H9 (cell line): ENCODE measurements around the gene DGKB. TPM values are rescaled to one million over a fixed set of nuclear protein-coding genes. Genes with fewer than 3 reads are reported as not detected.

Source experiments
- DNase-seq: peaks from one replicate; pipeline ENCODE4 v3.0.0-alpha.2; 2017
- H2AFZ ChIP-seq: one replicate; pipeline ENCODE4 v1.6.1; 2013; ENCODE audit warnings: mild to moderate bottlenecking, low read length, control low read depth, moderate library complexity
- H2AK5ac ChIP-seq: 2 replicates; pipeline ENCODE4 v1.6.1; 2013; ENCODE audit warnings: low read length, control low read depth, mixed read lengths; ENCODE audit not compliant: insufficient read length
- H2BK120ac ChIP-seq: one replicate; pipeline ENCODE4 v1.6.1; 2013; ENCODE audit warnings: low read depth, mild to moderate bottlenecking, low read length, control low read depth, inconsistent platforms; ENCODE audit not compliant: poor library complexity, severe bottlenecking
- H2BK12ac ChIP-seq: 2 replicates; pipeline ENCODE4 v1.6.1; 2013; ENCODE audit warnings: low read length, control low read depth, mixed read lengths, low read depth; ENCODE audit not compliant: insufficient read length
- H2BK15ac ChIP-seq: 2 replicates; pipeline ENCODE4 v1.6.1; 2013; ENCODE audit warnings: low read depth, low read length, control low read depth
- H2BK20ac ChIP-seq: one replicate; pipeline ENCODE4 v1.6.1; 2013; ENCODE audit warnings: low read depth, mild to moderate bottlenecking, low read length, control low read depth, inconsistent platforms; ENCODE audit not compliant: poor library complexity, severe bottlenecking
- H2BK5ac ChIP-seq: 2 replicates; pipeline ENCODE4 v1.6.1; 2013; ENCODE audit warnings: low read length, control low read depth, mixed read lengths; ENCODE audit not compliant: insufficient read length
- H3K14ac ChIP-seq: 2 replicates; pipeline ENCODE4 v1.6.1; 2013; ENCODE audit warnings: low read length, control low read depth; ENCODE audit not compliant: insufficient read depth
- H3K18ac ChIP-seq: 2 replicates; pipeline ENCODE4 v1.6.1; 2013; ENCODE audit warnings: low read depth, mild to moderate bottlenecking, mixed read lengths, low read length, control low read depth; ENCODE audit not compliant: insufficient read length
- H3K23ac ChIP-seq: 2 replicates; pipeline ENCODE4 v1.6.1; 2013; ENCODE audit warnings: low read length, control low read depth, mixed read lengths, low read depth; ENCODE audit not compliant: insufficient read length
- H3K23me2 ChIP-seq: 2 replicates; pipeline ENCODE4 v1.6.1; 2013; ENCODE audit warnings: low read depth, mild to moderate bottlenecking, mixed read lengths, low read length, control low read depth; ENCODE audit not compliant: insufficient read length, poor library complexity, severe bottlenecking
- H3K27ac ChIP-seq: 2 replicates; pipeline ENCODE4 v1.5.1; 2013; ENCODE audit warnings: low read length, control low read depth, mixed read lengths, low read depth; ENCODE audit not compliant: insufficient read length
- H3K27me3 ChIP-seq: 2 replicates; pipeline ENCODE4 v1.6.1; 2013; ENCODE audit warnings: low read length, control low read depth, inconsistent platforms; ENCODE audit not compliant: insufficient read depth
- H3K4ac ChIP-seq: 2 replicates; pipeline ENCODE4 v1.6.1; 2013; ENCODE audit warnings: low read depth, mild to moderate bottlenecking, control low read depth, inconsistent platforms, low read length, moderate library complexity
- H3K4me1 ChIP-seq: 2 replicates; pipeline ENCODE4 v1.6.1; 2013; ENCODE audit warnings: low read length, control low read depth, inconsistent platforms; ENCODE audit not compliant: insufficient read depth
- H3K4me2 ChIP-seq: 2 replicates; pipeline ENCODE4 v1.6.1; 2013; ENCODE audit warnings: low read length, control low read depth, mixed read lengths; ENCODE audit not compliant: insufficient read length, insufficient read depth
- H3K56ac ChIP-seq: 2 replicates; pipeline ENCODE4 v1.6.1; 2013; ENCODE audit warnings: low read depth, mild to moderate bottlenecking, mixed read lengths, low read length, control low read depth; ENCODE audit not compliant: insufficient read length
- H3K79me1 ChIP-seq: 2 replicates; pipeline ENCODE4 v1.6.1; 2013; ENCODE audit warnings: low read depth, mild to moderate bottlenecking, moderate library complexity, low read length, control low read depth, inconsistent platforms; ENCODE audit not compliant: insufficient read depth, poor library complexity, severe bottlenecking
- H3K79me2 ChIP-seq: 2 replicates; pipeline ENCODE4 v1.6.1; 2013; ENCODE audit warnings: low read length, control low read depth, inconsistent platforms; ENCODE audit not compliant: insufficient read depth
- H3K9ac ChIP-seq: 2 replicates; pipeline ENCODE4 v1.6.1; 2013; ENCODE audit warnings: low read length, control low read depth, mixed read lengths; ENCODE audit not compliant: insufficient read length; ENCODE audit errors: extremely low read depth
- H3K9me3 ChIP-seq: one replicate; pipeline ENCODE4 v1.6.1; 2013; ENCODE audit warnings: low read depth, low read length, inconsistent platforms; ENCODE audit not compliant: control insufficient read depth
- H3T11ph ChIP-seq: one replicate; pipeline ENCODE4 v1.6.1; 2013; ENCODE audit warnings: mild to moderate bottlenecking, low read length, control low read depth, inconsistent platforms
- H4K20me1 ChIP-seq: one replicate; pipeline ENCODE4 v1.6.1; 2013; ENCODE audit not compliant: control insufficient read depth, insufficient read length, insufficient read depth
- H4K5ac ChIP-seq: 2 replicates; pipeline ENCODE4 v1.6.1; 2013; ENCODE audit warnings: low read depth, mild to moderate bottlenecking, mixed read lengths, low read length, control low read depth; ENCODE audit not compliant: insufficient read length
- H4K8ac ChIP-seq: replicated peaks from 2 replicates; pipeline ENCODE4 v1.6.1; 2013; ENCODE audit warnings: low read length, control low read depth, mixed read lengths, low read depth; ENCODE audit not compliant: insufficient read length
- H4K91ac ChIP-seq: 2 replicates; pipeline ENCODE4 v1.6.1; 2013; ENCODE audit warnings: low read depth, mild to moderate bottlenecking, moderate library complexity, mixed read lengths, low read length, control low read depth; ENCODE audit not compliant: insufficient read length
- H3K27ac Mint-ChIP-seq, 3 experiments: 2 replicates in 2 of 3; 3 replicates in 1 of 3; pipeline ENCODE4 v1.8.0; 2020 to 2021; ENCODE audit warnings: mixed read lengths in 3 of 3, mild to moderate bottlenecking in 1 of 3, moderate library complexity in 1 of 3
- H3K27me3 Mint-ChIP-seq: 2 replicates; pipeline ENCODE4 v1.8.0; 2021; ENCODE audit warnings: low read depth, mild to moderate bottlenecking, moderate library complexity, mixed read lengths
- H3K36me3 Mint-ChIP-seq, 3 experiments: 2 replicates in 2 of 3; 3 replicates in 1 of 3; pipeline ENCODE4 v1.8.0; 2020 to 2021; ENCODE audit warnings: low read depth in 3 of 3, mixed read lengths in 3 of 3; ENCODE audit not compliant: insufficient read depth in 1 of 3
- H3K4me1 Mint-ChIP-seq, 2 experiments: 2 replicates each; pipeline ENCODE4 v1.8.0; 2020; ENCODE audit warnings: mixed read lengths in 2 of 2
- H3K4me3 Mint-ChIP-seq, 2 experiments: 2 replicates in 1 of 2; 3 replicates in 1 of 2; pipeline ENCODE4 v1.8.0; 2020 to 2021; ENCODE audit warnings: mild to moderate bottlenecking in 2 of 2, mixed read lengths in 2 of 2, moderate library complexity in 1 of 2
- H3K9me3 Mint-ChIP-seq, 2 experiments: 2 replicates in 1 of 2; 3 replicates in 1 of 2; pipeline ENCODE4 v1.8.0; 2020; ENCODE audit warnings: mild to moderate bottlenecking in 2 of 2, mixed read lengths in 2 of 2, moderate library complexity in 1 of 2
- WGBS: extraction: QIAGEN DNeasy Blood & Tissue Kit; methylation state at CpG from one replicate; pipeline ENCODE4 v1.1.7; 2013; ENCODE audit warnings: missing lambda C conversion rate, low lambda C conversion rate, mixed read lengths; ENCODE audit not compliant: insufficient read length; ENCODE audit errors: extremely low coverage; 5-methylcytosine and 5-hydroxymethylcytosine counted together
- total RNA-seq: library from RNA; stranded (reverse); gene quantifications from 2 replicates; pipeline ENCODE4 v1.2.1, GENCODE V29; 2021
- TF ChIP-seq, protein P1 (sequence below): fragments of 200-600 bp; sonication (generic); conservative IDR thresholded peaks from 3 replicates; pipeline ENCODE4 v1.8.0; 2021; ENCODE audit warnings: antibody characterized with exemption, mild to moderate bottlenecking

DGKB gene
- total RNA-seq, 1 experiment from 2014 or later, result 0.26 TPM

DNA sequence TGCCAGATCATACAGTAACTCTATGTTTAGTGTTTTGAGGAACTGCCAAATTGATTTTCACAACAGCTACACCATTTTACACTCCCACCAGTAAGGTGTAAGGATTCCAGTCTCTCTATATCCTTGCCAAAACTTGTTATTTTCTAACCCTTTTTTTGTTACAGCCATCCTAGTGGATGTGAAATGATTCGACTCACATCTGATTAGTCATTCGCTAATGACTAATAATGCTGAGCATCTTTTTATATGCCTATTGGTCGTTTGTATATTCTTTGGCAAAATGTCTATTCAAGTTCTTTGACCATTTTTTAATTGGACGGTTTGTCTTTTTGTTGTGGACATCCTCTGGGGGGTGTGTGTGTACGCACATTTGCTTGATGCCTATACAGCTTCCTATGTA is 142.8 kb downstream of the DGKB start:
- no peak overlapping the region for H4K91ac ChIP-seq
- no peak overlapping the region for H3K27ac Mint-ChIP-seq

More for the DNA sequence above, 142.8 kb downstream of the DGKB start:
- Histone ChIP-seq H4K5ac (no peak overlapping the region), H3K56ac (no peak overlapping the region), H2BK12ac (no peak overlapping the region), H2AK5ac (no peak overlapping the region), H3K23me2 (no peaks in the 10 kb centered on the region), H4K20me1 (no peaks in the 10 kb centered on the region), H2AFZ (no peak overlapping the region), H2BK20ac (no peak overlapping the region), H3K9ac (no peak overlapping the region), H3K9me3 (no peaks in the 10 kb centered on the region), H3K79me2 (no peaks in the 10 kb centered on the region), H3K4ac (no peak overlapping the region), H2BK120ac (no peak overlapping the region), H3K79me1 (no peaks in the 10 kb centered on the region), H3K18ac (no peak overlapping the region), H2BK5ac (no peak overlapping the region), H3K14ac (no peak overlapping the region), H3K27me3 (no peaks in the 10 kb centered on the region), H3T11ph (no peak overlapping the region), H3K4me2 (no peak overlapping the region), H3K27ac (no peak overlapping the region), H3K4me1 (no peaks in the 10 kb centered on the region; the same call in 1 of the 2 replicates), H4K8ac (no peak overlapping the region), H3K23ac (no peak overlapping the region), H2BK15ac (no peak overlapping the region)
- H3K4me3 Mint-ChIP-seq, result no peak overlapping the region
- no peaks in the 10 kb centered on the region for H3K9me3 Mint-ChIP-seq
- TF ChIP-seq, protein P1, sequence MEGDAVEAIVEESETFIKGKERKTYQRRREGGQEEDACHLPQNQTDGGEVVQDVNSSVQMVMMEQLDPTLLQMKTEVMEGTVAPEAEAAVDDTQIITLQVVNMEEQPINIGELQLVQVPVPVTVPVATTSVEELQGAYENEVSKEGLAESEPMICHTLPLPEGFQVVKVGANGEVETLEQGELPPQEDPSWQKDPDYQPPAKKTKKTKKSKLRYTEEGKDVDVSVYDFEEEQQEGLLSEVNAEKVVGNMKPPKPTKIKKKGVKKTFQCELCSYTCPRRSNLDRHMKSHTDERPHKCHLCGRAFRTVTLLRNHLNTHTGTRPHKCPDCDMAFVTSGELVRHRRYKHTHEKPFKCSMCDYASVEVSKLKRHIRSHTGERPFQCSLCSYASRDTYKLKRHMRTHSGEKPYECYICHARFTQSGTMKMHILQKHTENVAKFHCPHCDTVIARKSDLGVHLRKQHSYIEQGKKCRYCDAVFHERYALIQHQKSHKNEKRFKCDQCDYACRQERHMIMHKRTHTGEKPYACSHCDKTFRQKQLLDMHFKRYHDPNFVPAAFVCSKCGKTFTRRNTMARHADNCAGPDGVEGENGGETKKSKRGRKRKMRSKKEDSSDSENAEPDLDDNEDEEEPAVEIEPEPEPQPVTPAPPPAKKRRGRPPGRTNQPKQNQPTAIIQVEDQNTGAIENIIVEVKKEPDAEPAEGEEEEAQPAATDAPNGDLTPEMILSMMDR, result no peak
- no peak for DNase-seq
- no peaks in the 10 kb centered on the region for H3K27me3 Mint-ChIP-seq
- H3K4me1 Mint-ChIP-seq, result peaks cover 5 to 6% of the 10 kb centered on the region in 2 experiments; a peak in 3 of 4 replicates
- H3K36me3 Mint-ChIP-seq, result no peaks in the 10 kb centered on the region; a peak in 1 of 7 replicates
- WGBS, result no CpG with 5 or more reads among the region's 5 CpGs
